GM18505 (cell line): Measurements from ENCODE around the gene DENND10.
"Not testable (repeated sequence)": the region's sequence is repeated elsewhere in the genome, so short reads cannot be mapped to it uniquely, and the experiment has no call there.

ENCODE experiments used
- ATAC-seq: cut with Tn5 transposase; IDR thresholded peaks from one replicate; pipeline ENCODE4 v1.9.1; 2021; ENCODE audit not compliant: unreplicated experiment
- POLR2A ChIP-seq: IDR thresholded peaks from 4 replicates; pipeline ENCODE4 v1.6.1; 2011; ENCODE audit warnings: borderline replicate concordance; ENCODE audit not compliant: insufficient read depth, insufficient read length; ENCODE audit errors: extremely low read depth

DENND10 gene

GRCh38 chr10:119133949-119134348 lies 30.0 kb downstream of the DENND10 start:
- no peak for TF ChIP-seq POLR2A
- ATAC-seq = no peak

GRCh38 chr10:119135513-119135881 lies 31.6 kb downstream of the DENND10 start:
- TF ChIP-seq POLR2A = no peak
- ATAC-seq = no peak

- no peak for TF ChIP-seq POLR2A
- ATAC-seq = no peak
Observed at GRCh38 chr10:119136084-119136483, 32.2 kb downstream of the DENND10 start.

- not testable (repeated sequence) for ATAC-seq
Observed at GRCh38 chr10:119137878-119138277, 34.0 kb downstream of the DENND10 start.

GRCh38 chr10:119138346-119139306 lies 34.7 kb downstream of the DENND10 start:
- TF ChIP-seq POLR2A = no peak
- ATAC-seq = no peak

- no peak for TF ChIP-seq POLR2A
- ATAC-seq = no peak
Observed at GRCh38 chr10:119139464-119140067, 35.7 kb downstream of the DENND10 start.

GRCh38 chr10:119140603-119141245 lies 36.8 kb downstream of the DENND10 start:
- ATAC-seq = no peak
- no peak for TF ChIP-seq POLR2A

GRCh38 chr10:119143657-119144056 lies 39.7 kb downstream of the DENND10 start:
- no peak for TF ChIP-seq POLR2A
- no peak for ATAC-seq

- no peak for TF ChIP-seq POLR2A
- ATAC-seq = no peak
Observed at GRCh38 chr10:119149157-119149556, 45.2 kb downstream of the DENND10 start.

- no peak for TF ChIP-seq POLR2A
- ATAC-seq = no peak
Observed at GRCh38 chr10:119149729-119150128, 45.8 kb downstream of the DENND10 start.

GRCh38 chr10:119151601-119152000 lies 47.7 kb downstream of the DENND10 start:
- not testable (repeated sequence) for ATAC-seq

GRCh38 chr10:119153041-119153440 lies 49.1 kb downstream of the DENND10 start:
- ATAC-seq = no peak
- no peak for TF ChIP-seq POLR2A

GRCh38 chr10:119153661-119154060 lies 49.7 kb downstream of the DENND10 start:
- no peak for ATAC-seq
- TF ChIP-seq POLR2A = no peak

- no peak for TF ChIP-seq POLR2A
- no peak for ATAC-seq
Observed at GRCh38 chr10:119159332-119159731, 55.4 kb downstream of the DENND10 start.

GRCh38 chr10:119161680-119162451 lies 58.0 kb downstream of the DENND10 start:
- no peak for ATAC-seq
- TF ChIP-seq POLR2A = no peak
